Measurements from ENCODE around the gene PNKD. TPM values are rescaled to one million over a fixed set of nuclear protein-coding genes. Genes with fewer than 3 reads are reported as not detected.

PNKD gene
- total and polyA plus RNA-seq, 2 of the 8 experiments (the other 6 are each of a cell fraction or from before 2014, with no cell fraction given): 43.9 to 65.4 TPM

- no peak for TF ChIP-seq SAP30 (IDR thresholded peaks at IDR 0.05; ENCODE audit: insufficient read depth, insufficient replicate concordance, low read length)
- TF ChIP-seq KDM1A (IDR thresholded peaks at IDR 0.05; ENCODE audit: borderline replicate concordance, low read length): no peak
- TF ChIP-seq RFX5 (IDR thresholded peaks at IDR 0.05; ENCODE audit: borderline replicate concordance, low read depth, low read length): no peak
- TF ChIP-seq KDM4A (IDR thresholded peaks at IDR 0.05; ENCODE audit: low read depth, low read length, severe bottlenecking): no peak
- TF ChIP-seq FOSL1 (IDR thresholded peaks at IDR 0.05; ENCODE audit: insufficient read depth, low read depth, low read length): no peak
- TF ChIP-seq TAF7 (optimal IDR thresholded peaks at IDR 0.05; ENCODE audit: borderline replicate concordance, low read depth, low read length): no peak
These were observed 74.6 kb downstream of the PNKD start (continued) for GRCh38 chr2:218344755-218345417.
